Loucy (cell line): ENCODE data around the gene RREB1.

Source experiments
- H2AFZ ChIP-seq: fragments of 200-600 bp; sonication (generic); 2 replicates; pipeline ENCODE4 v1.6.0; 2016; ENCODE audit warnings: antibody characterized with exemption, mild to moderate bottlenecking, low read length, moderate library complexity
- H3F3A ChIP-seq: fragments of 200-600 bp; 2 replicates; pipeline ENCODE4 v1.6.0; 2016; ENCODE audit warnings: antibody characterized with exemption, low read depth, mild to moderate bottlenecking
- H3K27me3 ChIP-seq: fragments of 200-600 bp; sonication (generic); 2 replicates; pipeline ENCODE4 v1.6.1; 2014; ENCODE audit warnings: low read length, mild to moderate bottlenecking; ENCODE audit not compliant: insufficient read depth, poor library complexity, severe bottlenecking
- H3K36me3 ChIP-seq: fragments of 200-600 bp; sonication (generic); 2 replicates; pipeline ENCODE4 v1.6.1; 2016; ENCODE audit warnings: low read length; ENCODE audit not compliant: insufficient read depth
- H3K4me1 ChIP-seq: fragments of 200-600 bp; sonication (generic); 2 replicates; pipeline ENCODE4 v1.5.1; 2014; ENCODE audit warnings: low read length, mild to moderate bottlenecking; ENCODE audit not compliant: insufficient read depth, poor library complexity, severe bottlenecking
- H3K4me2 ChIP-seq: fragments of 200-600 bp; sonication (generic); 2 replicates; pipeline ENCODE4 v1.6.0; 2014; ENCODE audit warnings: antibody characterized with exemption, low read length, low read depth, mild to moderate bottlenecking; ENCODE audit not compliant: poor library complexity, severe bottlenecking
- H3K4me3 ChIP-seq: fragments of 200-600 bp; sonication (generic); 2 replicates; pipeline ENCODE4 v1.5.1; 2014; ENCODE audit warnings: low read length, mild to moderate bottlenecking, mixed read lengths; ENCODE audit not compliant: poor library complexity, severe bottlenecking
- H3K79me2 ChIP-seq: fragments of 200-600 bp; sonication (generic); 2 replicates; pipeline ENCODE4 v1.6.1; 2014; ENCODE audit warnings: low read length; ENCODE audit not compliant: insufficient read depth
- H3K9ac ChIP-seq: fragments of 200-600 bp; sonication (generic); 2 replicates; pipeline ENCODE4 v1.6.0; 2014; ENCODE audit warnings: mild to moderate bottlenecking, low read depth, low read length, moderate library complexity; ENCODE audit not compliant: poor library complexity, severe bottlenecking
- H3K9me2 ChIP-seq: fragments of 200-600 bp; sonication (generic); replicated peaks from 2 replicates; pipeline ENCODE4 v1.6.1; 2016; ENCODE audit warnings: low read depth, low read length, mixed read lengths
- H3K9me3 ChIP-seq: fragments of 200-600 bp; sonication (generic); 2 replicates; pipeline ENCODE4 v1.6.1; 2014; ENCODE audit warnings: mild to moderate bottlenecking, antibody characterized with exemption, low read length, low read depth; ENCODE audit not compliant: insufficient read depth
- H4K20me1 ChIP-seq: fragments of 200-600 bp; sonication (generic); 2 replicates; pipeline ENCODE4 v1.6.0; 2014; ENCODE audit warnings: antibody characterized with exemption, low read length, mild to moderate bottlenecking; ENCODE audit not compliant: insufficient read depth, poor library complexity, severe bottlenecking
- EZH2phosphoT487 ChIP-seq: fragments of 200-600 bp; IDR thresholded peaks from 2 replicates; pipeline ENCODE4 v1.6.1; 2018; ENCODE audit warnings: antibody characterized with exemption, mild to moderate bottlenecking, moderate library complexity, borderline replicate concordance
- TF ChIP-seq, protein P1 (sequence below): fragments of 200-600 bp; sonication (generic); conservative IDR thresholded peaks from 2 replicates; pipeline ENCODE4 v1.5.1; 2014; ENCODE audit warnings: mild to moderate bottlenecking, antibody characterized with exemption, low read length

RREB1 gene

DNA sequence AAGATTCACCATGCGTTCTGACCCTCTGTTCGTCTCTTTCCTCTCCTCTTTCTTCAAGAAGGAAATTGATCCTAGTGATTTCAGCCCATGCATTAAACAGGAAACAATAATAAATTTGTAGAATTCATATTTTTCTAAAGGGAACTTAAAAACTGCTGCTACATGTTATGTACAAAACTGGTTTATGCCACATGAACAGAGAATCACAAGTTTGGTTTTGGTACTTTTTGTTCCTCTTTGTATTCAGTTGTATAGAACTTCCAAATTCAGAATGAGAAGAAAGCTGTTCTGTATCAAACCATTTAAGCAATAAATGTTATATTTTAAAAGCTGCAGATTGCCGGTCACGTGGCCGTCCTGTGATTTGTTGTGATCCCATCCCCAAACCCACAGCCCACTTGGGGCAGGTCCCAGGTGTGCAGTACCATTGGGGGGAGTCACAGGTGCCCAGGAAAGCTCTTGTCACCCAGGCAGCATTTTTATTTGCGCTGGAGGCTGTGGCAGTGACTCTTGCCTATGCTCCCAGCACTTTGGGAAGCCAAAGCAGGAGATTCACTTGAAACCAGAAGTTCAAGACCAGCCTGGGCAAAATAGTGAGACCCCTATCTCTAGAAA, 144.0 kb downstream of the RREB1 start:
- H3F3A ChIP-seq: no peaks in the 10 kb centered on the region
- no peaks in the 10 kb centered on the region for H3K4me1 ChIP-seq
- H3K4me2 ChIP-seq: no peak overlapping the region
- no peaks in the 10 kb centered on the region for H3K27me3 ChIP-seq
- no peaks in the 10 kb centered on the region for H4K20me1 ChIP-seq
- no peak overlapping the region for H2AFZ ChIP-seq
- H3K36me3 ChIP-seq: peaks cover 39% of the 10 kb centered on the region; the same call in 1 of the 2 replicates
- H3K4me3 ChIP-seq: no peak overlapping the region
- H3K9me2 ChIP-seq: no peaks in the 10 kb centered on the region
- H3K9me3 ChIP-seq: no peaks in the 10 kb centered on the region
- H3K9ac ChIP-seq: no peak overlapping the region
- TF ChIP-seq, protein P1, sequence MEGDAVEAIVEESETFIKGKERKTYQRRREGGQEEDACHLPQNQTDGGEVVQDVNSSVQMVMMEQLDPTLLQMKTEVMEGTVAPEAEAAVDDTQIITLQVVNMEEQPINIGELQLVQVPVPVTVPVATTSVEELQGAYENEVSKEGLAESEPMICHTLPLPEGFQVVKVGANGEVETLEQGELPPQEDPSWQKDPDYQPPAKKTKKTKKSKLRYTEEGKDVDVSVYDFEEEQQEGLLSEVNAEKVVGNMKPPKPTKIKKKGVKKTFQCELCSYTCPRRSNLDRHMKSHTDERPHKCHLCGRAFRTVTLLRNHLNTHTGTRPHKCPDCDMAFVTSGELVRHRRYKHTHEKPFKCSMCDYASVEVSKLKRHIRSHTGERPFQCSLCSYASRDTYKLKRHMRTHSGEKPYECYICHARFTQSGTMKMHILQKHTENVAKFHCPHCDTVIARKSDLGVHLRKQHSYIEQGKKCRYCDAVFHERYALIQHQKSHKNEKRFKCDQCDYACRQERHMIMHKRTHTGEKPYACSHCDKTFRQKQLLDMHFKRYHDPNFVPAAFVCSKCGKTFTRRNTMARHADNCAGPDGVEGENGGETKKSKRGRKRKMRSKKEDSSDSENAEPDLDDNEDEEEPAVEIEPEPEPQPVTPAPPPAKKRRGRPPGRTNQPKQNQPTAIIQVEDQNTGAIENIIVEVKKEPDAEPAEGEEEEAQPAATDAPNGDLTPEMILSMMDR: no peak
- no peak for TF ChIP-seq EZH2phosphoT487
- H3K79me2 ChIP-seq: no peaks in the 10 kb centered on the region

DNA sequence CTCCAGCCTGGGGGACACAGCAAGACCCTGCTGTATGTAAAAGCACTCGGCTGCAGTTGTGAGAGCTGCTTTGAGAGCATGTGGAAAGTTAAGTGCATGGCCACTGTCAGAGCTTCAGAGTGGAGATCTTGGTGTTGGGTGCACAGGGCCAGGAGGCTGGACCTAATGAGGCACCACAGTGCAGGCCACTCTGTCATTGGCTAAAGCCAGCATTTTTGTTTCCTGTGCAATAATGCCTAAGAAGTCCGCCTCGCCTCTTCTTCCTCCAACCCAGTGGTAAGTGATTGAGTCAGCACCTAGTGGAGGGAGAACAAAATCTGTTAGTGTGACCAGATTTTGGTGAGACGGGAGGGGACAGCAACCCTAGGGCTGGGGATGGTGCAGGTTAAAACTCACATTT, 144.6 kb downstream of the RREB1 start:
- Histone ChIP-seq H3K36me3 (peaks cover 33% of the 10 kb centered on the region; the same call in 1 of the 2 replicates), H3F3A (no peaks in the 10 kb centered on the region), H3K9ac (no peak overlapping the region), H3K27me3 (no peaks in the 10 kb centered on the region), H3K79me2 (no peaks in the 10 kb centered on the region), H3K4me2 (no peak overlapping the region), H3K4me1 (no peaks in the 10 kb centered on the region), H2AFZ (no peak overlapping the region), H3K4me3 (no peak overlapping the region), H3K9me3 (no peaks in the 10 kb centered on the region), H3K9me2 (no peaks in the 10 kb centered on the region), H4K20me1 (no peaks in the 10 kb centered on the region)
- TF ChIP-seq EZH2phosphoT487: no peak
- TF ChIP-seq, protein P1: no peak

DNA sequence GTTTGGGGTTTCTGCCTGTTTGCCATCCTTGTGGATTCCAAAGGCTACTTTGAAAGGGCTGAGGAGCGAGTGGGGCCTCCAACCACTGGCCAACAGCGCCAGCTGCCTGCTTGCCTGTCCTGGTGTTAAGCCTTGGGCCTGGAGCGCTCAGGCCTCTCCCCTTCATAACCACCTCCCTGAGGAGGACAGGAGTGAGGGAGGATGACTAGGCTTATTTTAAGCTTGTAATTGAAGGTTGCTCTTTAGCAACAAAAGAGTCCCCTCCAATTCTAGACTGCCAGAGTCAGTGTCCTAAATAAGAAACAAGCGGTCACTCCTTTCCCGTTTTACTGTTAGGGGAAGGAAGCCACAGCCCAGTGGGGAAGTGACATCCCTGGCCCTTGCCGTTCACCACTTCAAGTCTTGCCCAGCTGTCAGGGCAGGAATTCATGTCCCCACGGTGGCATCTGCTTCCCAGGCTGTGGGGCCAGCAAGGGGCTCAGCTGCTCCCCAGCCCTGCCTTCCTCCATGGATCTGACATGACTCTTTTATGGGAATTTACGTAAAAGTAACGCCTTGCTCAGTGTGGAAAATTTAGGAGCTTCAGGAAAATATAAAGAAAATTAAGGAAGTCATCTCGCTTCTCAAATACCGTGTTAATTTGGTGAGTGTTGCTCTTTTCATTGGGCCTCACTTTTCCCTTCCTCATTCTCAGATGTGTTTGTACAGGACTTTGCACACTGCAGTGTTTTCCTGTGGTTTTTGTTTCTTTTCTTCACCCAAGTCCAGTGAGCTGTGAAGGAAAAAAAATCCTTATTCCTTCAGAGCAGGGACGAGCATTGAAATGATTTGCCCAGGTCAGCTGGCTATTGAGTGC, 147.4 kb downstream of the RREB1 start:
- no peak overlapping the region for H3K4me2 ChIP-seq
- H2AFZ ChIP-seq: no peak overlapping the region
- no peaks in the 10 kb centered on the region for H3K4me1 ChIP-seq
- H3K9me2 ChIP-seq: no peaks in the 10 kb centered on the region
- H3K36me3 ChIP-seq: peaks cover 6% of the 10 kb centered on the region; the same call in 1 of the 2 replicates
- H3F3A ChIP-seq: no peaks in the 10 kb centered on the region
- no peaks in the 10 kb centered on the region for H3K9me3 ChIP-seq
- no peak overlapping the region for H3K4me3 ChIP-seq
- H3K27me3 ChIP-seq: no peaks in the 10 kb centered on the region
- H3K79me2 ChIP-seq: no peaks in the 10 kb centered on the region
- no peak overlapping the region for H3K9ac ChIP-seq
- TF ChIP-seq, protein P1: no peak
- no peak for TF ChIP-seq EZH2phosphoT487
- H4K20me1 ChIP-seq: no peaks in the 10 kb centered on the region
